Pancreas (tissue), 10 donors: ENCODE results near the gene GTF2I. TPM values are rescaled to one million over a fixed set of nuclear protein-coding genes. Genes with fewer than 3 reads are reported as not detected.
A peak's percentile ranks its signal among the peaks of the same experiment; 100 is the strongest.
"Not testable (repeated sequence)": the region's sequence is repeated elsewhere in the genome, so short reads cannot be mapped to it uniquely, and the experiment has no call there.

ENCODE experiments used
- ATAC-seq, 4 donors: fragments of 200-7000 bp; cut with Tn5 transposase; one replicate each; pipeline versions ENCODE4 v1.8.0 to v1.9.1; 2020; ENCODE audit warnings: mild to moderate bottlenecking in 4 of 4, moderate library complexity in 4 of 4
- DNase-seq, 6 donors: peaks; one replicate each; pipeline ENCODE4 v3.0.0-alpha.2; 2020
- FAIRE-seq: peaks from 2 replicates; lab custom pipeline; 2012; peaks lifted over from hg19 to GRCh38; lab: Jason Lieb, UNC
- H3K27ac ChIP-seq, 4 donors: fragments of 200-600 bp; sonication (generic); 1 replicate in 3 of 4; 2 replicates in 1 of 4; pipeline versions ENCODE4 v1.5.0 to v1.8.0; 2020
- H3K27me3 ChIP-seq, 4 donors: fragments of 200-600 bp; one replicate each; pipeline ENCODE4 v1.8.0; 2021
- H3K36me3 ChIP-seq, 3 donors: fragments of 200-600 bp; sonication (generic) in 1 of 3; one replicate each; pipeline versions ENCODE4 v1.5.0 to v1.8.0; 2020 to 2021
- H3K4me1 ChIP-seq, 3 donors: fragments of 200-600 bp; one replicate each; pipeline ENCODE4 v1.8.0; 2021
- H3K4me3 ChIP-seq, 4 donors: fragments of 200-600 bp; sonication (generic) in 2 of 4; one replicate each; pipeline versions ENCODE4 v1.5.0 to v1.8.0; 2020 to 2021
- H3K9me3 ChIP-seq, 4 donors: fragments of 200-600 bp; one replicate each; pipeline ENCODE4 v1.8.0; 2021
- WGBS, 2 donors: extraction: QIAGEN DNeasy Blood & Tissue Kit; methylation state at CpG; one replicate each; pipeline ENCODE4 v1.1.7; 2013; 5-methylcytosine and 5-hydroxymethylcytosine counted together
- intact Hi-C, 3 donors: fragments of 100-400 bp; cut with DNase I; formaldehyde crosslinking; loops; one replicate each; pipeline versions ENCODE4 v1.11.1 to v1.14.2; 2022
- polyA plus RNA-seq, 2 donors: library from polyadenylated mRNA; stranded (reverse); fragments of 200-250 nt; gene quantifications; one replicate each; pipeline ENCODE4 v1.2.3, GENCODE V29; 2013
- total RNA-seq, 6 donors: library from RNA; stranded (reverse); fragmentation: NEBNext Ultra II Directional in 4 of 6; extraction: Animal tissue kit (Norgen Biotek cat#: 25700) in 4 of 6; gene quantifications; one replicate each; pipeline versions ENCODE4 v1.2.1 to v1.2.4, GENCODE V29; 2021 to 2023
- TF ChIP-seq, protein P1 (sequence below), 4 donors: fragments of 200-600 bp; sonication (generic) in 3 of 4; IDR thresholded peaks; one replicate each; pipeline versions ENCODE4 v1.5.0 to v1.8.0; 2021; ENCODE audit warnings: antibody characterized with exemption in 4 of 4
- donor health status: healthy with polysubstance abuse.
- donor health status: DM: no; HTN: no; CAD: no; lungs with moderate emphysema.
- donor health status: DM: no; HTN: no; CAD: no.
- donor health status: control.
- donor health status: control.
- donor health status: Bipolar disorder and iron deficiency.
- donor health status: DM: yes; HTN: yes; CAD: no.
- donor health status: DM: no; HTN: no; CAD: no.
- donor health status: DM: no; HTN: no; CAD: no.
- donor health status: DM: yes; HTN: yes; CAD: no.

The GTF2I gene
- total and polyA plus RNA-seq, 8 donors: 40.5 to 159 (median 80.8) TPM

DNA sequence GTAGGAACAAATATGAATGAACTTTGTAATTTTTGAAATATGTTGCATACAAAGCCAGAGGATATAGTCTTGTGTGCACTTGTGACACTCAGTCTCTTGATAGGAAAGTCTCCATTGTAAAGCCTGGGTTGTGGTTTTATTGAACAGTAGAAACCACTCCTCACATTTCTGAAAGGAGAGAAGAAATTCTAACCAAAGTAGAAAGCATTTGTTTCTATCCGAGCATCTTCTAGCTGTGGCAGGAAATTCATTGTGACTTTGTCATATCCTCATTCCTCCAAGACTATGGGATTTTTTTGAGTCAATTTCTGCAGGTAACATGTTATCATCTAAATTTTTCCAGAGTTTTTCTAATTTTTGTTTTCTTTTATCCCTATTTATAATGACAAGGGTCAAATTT lies 60.8 kb downstream of the GTF2I start:
- FAIRE-seq (no peak), ATAC-seq (no peak), DNase-seq (no peak)
- Histone ChIP-seq H3K36me3 (peaks cover 0 to 31% (median 8%) of the 10 kb centered on the region in 3 donors), H3K27ac (no peak overlapping the region), H3K4me1 (peaks cover 0 to 8% (median 0%) of the 10 kb centered on the region in 3 donors), H3K9me3 (no peaks in the 10 kb centered on the region), H3K4me3 (no peak overlapping the region), H3K27me3 (no peaks in the 10 kb centered on the region)
- WGBS, 2 donors: 94% methylated on average over 1 of the region's 1 CpG
- TF ChIP-seq, protein P1, sequence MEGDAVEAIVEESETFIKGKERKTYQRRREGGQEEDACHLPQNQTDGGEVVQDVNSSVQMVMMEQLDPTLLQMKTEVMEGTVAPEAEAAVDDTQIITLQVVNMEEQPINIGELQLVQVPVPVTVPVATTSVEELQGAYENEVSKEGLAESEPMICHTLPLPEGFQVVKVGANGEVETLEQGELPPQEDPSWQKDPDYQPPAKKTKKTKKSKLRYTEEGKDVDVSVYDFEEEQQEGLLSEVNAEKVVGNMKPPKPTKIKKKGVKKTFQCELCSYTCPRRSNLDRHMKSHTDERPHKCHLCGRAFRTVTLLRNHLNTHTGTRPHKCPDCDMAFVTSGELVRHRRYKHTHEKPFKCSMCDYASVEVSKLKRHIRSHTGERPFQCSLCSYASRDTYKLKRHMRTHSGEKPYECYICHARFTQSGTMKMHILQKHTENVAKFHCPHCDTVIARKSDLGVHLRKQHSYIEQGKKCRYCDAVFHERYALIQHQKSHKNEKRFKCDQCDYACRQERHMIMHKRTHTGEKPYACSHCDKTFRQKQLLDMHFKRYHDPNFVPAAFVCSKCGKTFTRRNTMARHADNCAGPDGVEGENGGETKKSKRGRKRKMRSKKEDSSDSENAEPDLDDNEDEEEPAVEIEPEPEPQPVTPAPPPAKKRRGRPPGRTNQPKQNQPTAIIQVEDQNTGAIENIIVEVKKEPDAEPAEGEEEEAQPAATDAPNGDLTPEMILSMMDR (IDR thresholded peaks at IDR 0.05): no peak
- intact Hi-C loops: no loop called here

DNA sequence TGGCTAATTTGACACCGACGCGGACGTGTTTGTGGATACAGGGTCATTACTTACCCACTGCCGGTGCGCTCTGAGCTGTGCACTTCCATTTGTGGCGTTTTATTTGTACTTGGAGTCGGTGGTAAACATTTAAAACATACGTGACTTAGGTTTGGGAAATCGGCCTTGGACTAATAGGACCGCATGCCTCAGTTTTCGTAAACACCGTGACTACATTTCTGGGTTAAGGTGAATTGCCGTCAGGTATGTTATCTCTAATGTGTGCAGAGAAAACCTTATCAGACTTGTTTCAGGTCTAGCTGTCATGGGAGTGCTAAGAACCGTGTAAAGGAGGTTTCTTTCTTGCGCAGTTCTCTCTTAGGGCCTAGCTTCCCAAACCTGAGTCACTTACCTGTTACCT lies 64.6 kb downstream of the GTF2I start:
- no peak for FAIRE-seq
- Histone ChIP-seq H3K27ac (peak overlapping the region in 1 of 4 donors; percentile 33), H3K36me3 (peaks cover 0 to 23% (median 8%) of the 10 kb centered on the region in 3 donors), H3K27me3 (no peaks in the 10 kb centered on the region), H3K4me3 (no peak overlapping the region), H3K9me3 (no peaks in the 10 kb centered on the region), H3K4me1 (no peaks in the 10 kb centered on the region)
- intact Hi-C loops: no loop called here
- no peak for DNase-seq
- 31 to 41% methylated on average over 16 of the region's 16 CpGs for WGBS, 2 donors
- TF ChIP-seq, protein P1 (IDR thresholded peaks at IDR 0.05): no peak
- ATAC-seq: peak; percentile 28 to 84 (median 72)

DNA sequence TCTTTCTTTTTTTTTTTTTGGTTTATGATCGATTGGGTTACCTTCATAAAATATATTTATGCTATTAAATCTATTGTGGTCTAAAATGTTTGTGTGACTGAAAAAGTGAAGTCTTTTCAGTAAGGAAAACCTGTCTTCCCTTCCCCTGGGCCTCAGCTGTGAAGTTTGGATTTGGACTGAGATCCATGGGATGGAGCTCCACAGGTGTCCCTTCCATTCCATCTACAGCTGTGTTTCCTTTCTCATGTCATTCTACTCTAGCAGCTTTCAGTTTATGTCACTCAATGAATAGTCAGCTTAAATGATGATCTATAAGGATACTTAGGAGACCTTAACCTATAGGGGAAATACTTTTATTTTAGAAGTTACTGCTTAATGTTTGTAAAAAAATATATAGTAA lies 68.3 kb downstream of the GTF2I start:
- TF ChIP-seq, protein P1 (IDR thresholded peaks at IDR 0.05): no peak
- DNase-seq (no peak), FAIRE-seq (no peak), ATAC-seq (no peak)
- Histone ChIP-seq H3K27ac (no peak overlapping the region), H3K27me3 (no peaks in the 10 kb centered on the region), H3K36me3 (no peaks in the 10 kb centered on the region), H3K4me3 (no peak overlapping the region), H3K9me3 (no peaks in the 10 kb centered on the region), H3K4me1 (no peaks in the 10 kb centered on the region)
- intact Hi-C loops: no loop called here
- 75 to 92% methylated on average over 1 of the region's 1 CpG for WGBS, 2 donors

DNA sequence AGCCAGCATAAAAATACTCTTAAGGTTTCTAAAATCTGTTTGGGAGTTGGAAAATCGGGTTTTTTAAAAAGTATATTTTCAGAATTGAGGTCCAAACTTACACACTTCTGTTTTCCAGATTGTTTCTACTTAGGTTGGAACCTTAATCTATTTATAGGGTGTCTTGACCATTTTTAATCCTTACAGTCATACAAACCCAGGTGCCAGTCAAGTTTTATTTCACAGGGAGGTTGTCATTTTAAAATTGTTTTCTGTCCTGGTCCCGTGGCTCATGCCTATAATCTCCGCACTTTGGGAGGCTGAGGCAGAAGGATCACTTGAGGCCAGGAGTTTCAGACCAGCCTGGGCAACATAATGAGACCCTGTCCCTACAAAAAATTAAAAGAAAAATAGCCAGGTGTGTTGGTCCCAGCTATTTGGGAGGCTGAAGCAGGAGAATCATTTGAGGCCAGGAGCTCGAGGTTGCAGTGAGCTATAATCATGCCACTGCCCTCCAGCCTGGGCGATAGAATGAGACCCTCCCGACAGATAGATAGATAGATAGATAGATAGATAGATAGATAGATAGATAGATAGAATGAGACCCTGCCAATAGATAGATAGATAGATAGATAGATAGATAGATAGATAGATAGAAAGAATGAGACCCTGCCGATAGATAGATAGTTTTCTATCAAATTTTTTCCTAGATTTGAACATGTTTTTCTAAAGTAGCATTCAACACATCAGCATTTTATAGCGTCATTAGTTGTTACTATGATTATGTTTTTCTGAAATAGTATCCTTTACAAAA lies 69.0 kb downstream of the GTF2I start:
- Histone ChIP-seq H3K4me3 (no peak overlapping the region), H3K27ac (no peak overlapping the region), H3K27me3 (no peaks in the 10 kb centered on the region), H3K9me3 (no peaks in the 10 kb centered on the region), H3K4me1 (no peaks in the 10 kb centered on the region), H3K36me3 (no peaks in the 10 kb centered on the region)
- 86 to 91% methylated on average over 8 of the region's 8 CpGs for WGBS, 2 donors
- FAIRE-seq (no peak), DNase-seq (no peak), ATAC-seq (no peak)
- TF ChIP-seq, protein P1 (IDR thresholded peaks at IDR 0.05): no peak
- intact Hi-C loops: no loop called here

DNA sequence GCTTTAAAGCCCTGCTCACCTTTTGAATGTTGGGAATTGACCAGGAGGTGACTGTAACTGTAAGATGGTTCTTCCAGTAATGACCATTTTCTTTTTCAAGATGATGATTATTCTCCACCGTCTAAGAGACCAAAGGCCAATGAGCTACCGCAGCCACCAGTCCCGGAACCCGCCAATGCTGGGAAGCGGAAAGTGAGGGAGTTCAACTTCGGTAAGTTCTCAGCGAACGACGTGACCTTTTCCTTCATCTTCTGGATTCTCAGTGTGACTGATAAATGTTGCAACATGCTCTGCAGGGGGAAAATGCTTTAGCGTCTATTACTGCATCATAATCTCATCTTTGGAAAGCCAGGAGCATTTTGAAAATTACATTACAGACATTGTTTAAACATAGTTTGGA lies 71.2 kb downstream of the GTF2I start:
- ATAC-seq, H3K4me3 ChIP-seq, DNase-seq, FAIRE-seq, H3K9me3 ChIP-seq, H3K4me1 ChIP-seq, H3K27ac ChIP-seq, H3K27me3 ChIP-seq, H3K36me3 ChIP-seq, intact Hi-C loops: not testable (repeated sequence)
- WGBS, 2 donors: no CpG with 5 or more reads among the region's 10 CpGs

DNA sequence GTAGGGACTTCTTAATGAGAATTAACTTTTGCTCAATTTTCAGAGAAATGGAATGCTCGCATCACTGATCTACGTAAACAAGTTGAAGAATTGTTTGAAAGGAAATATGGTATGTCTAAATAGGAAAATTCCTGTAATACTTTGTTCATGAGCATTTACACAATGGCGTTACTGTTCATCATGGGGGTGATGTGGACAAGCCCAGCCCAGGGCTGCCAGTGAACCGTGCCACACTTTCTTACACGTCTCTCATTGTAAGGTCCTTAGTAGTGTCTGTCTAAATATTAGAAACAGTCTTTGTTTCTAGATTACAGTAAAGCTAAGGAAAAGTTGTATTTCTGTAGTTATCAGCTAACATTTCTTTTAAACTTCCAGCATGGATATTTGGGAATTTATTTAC lies 72.7 kb downstream of the GTF2I start:
- H3K4me3 ChIP-seq, H3K27me3 ChIP-seq, H3K36me3 ChIP-seq, ATAC-seq, intact Hi-C loops, H3K9me3 ChIP-seq, H3K4me1 ChIP-seq, DNase-seq, H3K27ac ChIP-seq: not testable (repeated sequence)
- WGBS, 2 donors: no CpG with 5 or more reads among the region's 5 CpGs
- FAIRE-seq: peak; percentile 51

DNA sequence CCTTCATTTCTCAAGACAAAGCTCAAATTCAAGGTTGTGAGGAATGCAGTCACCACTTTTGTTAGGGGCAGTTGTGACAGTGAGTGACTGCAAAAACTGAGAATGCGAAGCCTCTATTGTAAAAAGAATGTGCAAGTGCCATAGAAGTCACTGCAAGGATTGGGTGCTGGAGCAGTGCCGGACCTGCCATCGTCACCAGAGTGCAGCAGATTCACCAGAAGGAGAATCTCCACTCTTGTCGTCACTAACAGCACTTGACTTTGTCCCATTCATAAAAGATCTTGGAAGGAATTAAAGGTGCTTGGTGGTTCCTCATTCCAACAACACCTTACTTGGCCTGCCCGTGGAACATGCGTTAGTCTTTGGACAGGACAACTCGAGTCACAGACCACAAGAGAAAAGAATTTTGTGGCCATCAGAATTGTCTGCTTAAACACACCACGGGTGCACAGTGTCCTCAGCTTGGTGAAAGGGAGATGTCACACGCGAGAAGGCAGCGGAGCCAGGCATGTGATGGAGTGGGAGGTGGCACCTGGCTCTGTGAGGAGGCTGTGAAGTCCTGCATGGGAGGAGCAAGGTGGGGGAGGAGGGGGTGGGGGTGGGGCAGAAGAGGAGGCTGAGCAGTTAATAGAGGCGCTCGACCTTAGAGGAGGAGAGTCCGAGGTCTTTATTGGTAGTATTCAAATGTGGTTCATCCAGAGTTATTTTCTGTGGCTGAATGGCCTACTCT lies 82.6 kb downstream of the GTF2I start:
- FAIRE-seq: not testable (repeated sequence)
- no CpG with 5 or more reads among the region's 14 CpGs for whole genome bisulfite sequencing, 2 donors

DNA sequence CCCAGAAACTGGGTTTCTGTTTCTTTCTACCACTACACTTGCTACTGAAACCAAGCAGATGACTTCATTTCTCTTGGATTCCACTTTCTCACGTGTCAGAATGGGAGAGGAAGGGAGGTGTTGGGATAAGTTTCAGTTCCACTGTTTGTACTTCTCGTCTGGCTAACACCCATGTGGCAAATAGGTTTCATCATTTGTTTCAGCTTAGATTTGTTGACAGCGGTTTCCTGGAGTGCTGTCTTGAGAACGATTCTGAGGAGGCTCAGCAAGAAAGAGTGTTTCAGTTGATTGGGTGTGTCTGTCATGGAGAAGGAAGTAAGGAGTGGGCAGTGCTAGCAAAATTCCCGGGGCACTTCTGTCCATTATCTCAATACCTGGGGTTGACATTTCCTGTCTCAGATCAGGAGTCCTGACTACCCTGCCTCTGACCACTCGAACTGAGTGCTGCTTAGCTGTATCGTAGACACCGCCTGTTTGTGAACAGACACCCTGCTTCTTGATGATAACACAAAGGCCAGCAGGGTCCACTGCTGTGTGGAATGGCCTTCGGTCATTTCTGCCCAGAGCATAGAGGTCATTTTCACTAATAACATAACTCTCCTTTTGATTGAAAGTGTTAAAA lies 86.5 kb downstream of the GTF2I start:
- peak in 3 of 4 donors; percentile 59 to 85 (median 81) for ATAC-seq
- H3K4me3 ChIP-seq, DNase-seq, H3K4me1 ChIP-seq, H3K27ac ChIP-seq, H3K36me3 ChIP-seq, H3K9me3 ChIP-seq, intact Hi-C loops, H3K27me3 ChIP-seq, FAIRE-seq: not testable (repeated sequence)
- no CpG with 5 or more reads among the region's 9 CpGs for WGBS, 2 donors

More for the DNA sequence above, 82.6 kb downstream of the GTF2I start:
- H3K4me3 ChIP-seq, intact Hi-C loops, H3K4me1 ChIP-seq, DNase-seq, ATAC-seq, H3K27me3 ChIP-seq, H3K36me3 ChIP-seq, H3K9me3 ChIP-seq, H3K27ac ChIP-seq: not testable (repeated sequence)
